Panc1 (cell line): Measurements from ENCODE around the gene ADGRG7. TPM values are rescaled to one million over a fixed set of nuclear protein-coding genes. Genes with fewer than 3 reads are reported as not detected.

Experiments
- ATAC-seq: fragments of 200-7000 bp; cut with Tn5 transposase; 2 replicates; pipeline ENCODE4 v1.9.1; 2020; ENCODE audit warnings: mild to moderate bottlenecking, moderate library complexity
- BruUV-seq: library from RNA; stranded (reverse); fragments of 400-500 nt; replicated peaks from 2 replicates; lab custom pipeline; 2021; lab: Mats Ljungman, UMichigan
- CTCF ChIA-PET: fragments of 300-600 bp; sonication (Branson Sonifier 250); formaldehyde crosslinking; loops from one replicate; lab custom pipeline; 2022; ENCODE audit warnings: antibody characterized with exemption; lab: Charles Lee
- POLR2A ChIA-PET: fragments of 300-600 bp; sonication (Branson Sonifier 250); formaldehyde crosslinking; loops from one replicate; lab custom pipeline; 2022; ENCODE audit warnings: antibody characterized with exemption; lab: Charles Lee
- DNase-seq: peaks from one replicate; pipeline ENCODE4 v3.0.0-alpha.2; 2010; ENCODE audit warnings: low read depth, low spot score
- H3K27ac ChIP-seq: 2 replicates; pipeline ENCODE4 v1.5.1; 2011; ENCODE audit warnings: mild to moderate bottlenecking, low read length, inconsistent platforms
- H3K27me3 ChIP-seq: fragments of 200-500 bp; sonication (Bioruptor generic); 2 replicates; pipeline ENCODE4 v1.6.0; 2014; ENCODE audit warnings: low read length, inconsistent platforms; ENCODE audit not compliant: control insufficient read depth, insufficient read depth
- H3K36me3 ChIP-seq: fragments of 200-500 bp; sonication (Bioruptor generic); 2 replicates; pipeline ENCODE4 v1.5.1; 2014; ENCODE audit warnings: inconsistent platforms, mild to moderate bottlenecking, low read length, moderate library complexity; ENCODE audit not compliant: control insufficient read depth, insufficient read depth
- H3K4me1 ChIP-seq: 2 replicates; pipeline ENCODE4 v1.5.1; 2011; ENCODE audit warnings: inconsistent platforms, mild to moderate bottlenecking, low read length, moderate library complexity; ENCODE audit not compliant: control insufficient read depth, insufficient read depth
- H3K4me3 ChIP-seq, 2 experiments: 2 replicates each; pipeline ENCODE4 v1.5.1; 2011 to 2012; ENCODE audit warnings: low read depth in 2 of 2, low read length in 2 of 2, mild to moderate bottlenecking in 2 of 2, inconsistent platforms in 1 of 2, moderate library complexity in 1 of 2
- H3K9me3 ChIP-seq: fragments of 200-500 bp; sonication (Bioruptor generic); 2 replicates; pipeline ENCODE4 v1.5.1; 2014; ENCODE audit warnings: low read depth, mild to moderate bottlenecking, inconsistent platforms, low read length, moderate library complexity; ENCODE audit not compliant: control insufficient read depth, insufficient read depth
- POLR2AphosphoS5 ChIP-seq: IDR thresholded peaks from 2 replicates; pipeline ENCODE4 v1.6.1; 2012; ENCODE audit warnings: mild to moderate bottlenecking, low read depth, low read length, moderate library complexity
- REST ChIP-seq, 2 experiments: IDR thresholded peaks; 2 replicates each; pipeline ENCODE4 v1.6.1; 2011 to 2012; ENCODE audit warnings: low read depth in 2 of 2, control low read depth in 1 of 2, low read length in 1 of 2, mild to moderate bottlenecking in 1 of 2, moderate library complexity in 1 of 2; ENCODE audit not compliant: insufficient read depth in 1 of 2
- SIN3A ChIP-seq: IDR thresholded peaks from 2 replicates; pipeline ENCODE4 v1.6.1; 2012; ENCODE audit warnings: low read depth, mild to moderate bottlenecking, low read length, moderate library complexity, borderline replicate concordance; ENCODE audit not compliant: insufficient read depth
- TCF7L2 ChIP-seq: IDR thresholded peaks from 2 replicates; pipeline ENCODE4 v1.6.1; 2011; ENCODE audit warnings: mild to moderate bottlenecking, low read depth, low read length, inconsistent platforms
- in situ Hi-C: cut with HindIII; loops from 2 replicates; pipeline ENCODE4 v1.10.0; 2016; ENCODE audit warnings: low sequenced_read_pairs, low pct_unique_long_range_greater_than_20kb
- intact Hi-C: fragments of 100-400 bp; cut with micrococcal nuclease; formaldehyde crosslinking; loops from one replicate; pipeline ENCODE4 v1.10.0; 2022; ENCODE audit not compliant: unreplicated experiment
- total RNA-seq: library from RNA; stranded (reverse); gene quantifications from one replicate; pipeline ENCODE4 v1.2.1, GENCODE V29; 2021; ENCODE audit not compliant: unreplicated experiment
- TF ChIP-seq, protein P1 (sequence below): fragments of 450-650 bp; IDR thresholded peaks from 2 replicates; pipeline ENCODE4 v1.5.1; 2017; ENCODE audit warnings: mild to moderate bottlenecking

Gene ADGRG7
- total RNA-seq, 1 experiment from 2014 or later = not detected

DNA sequence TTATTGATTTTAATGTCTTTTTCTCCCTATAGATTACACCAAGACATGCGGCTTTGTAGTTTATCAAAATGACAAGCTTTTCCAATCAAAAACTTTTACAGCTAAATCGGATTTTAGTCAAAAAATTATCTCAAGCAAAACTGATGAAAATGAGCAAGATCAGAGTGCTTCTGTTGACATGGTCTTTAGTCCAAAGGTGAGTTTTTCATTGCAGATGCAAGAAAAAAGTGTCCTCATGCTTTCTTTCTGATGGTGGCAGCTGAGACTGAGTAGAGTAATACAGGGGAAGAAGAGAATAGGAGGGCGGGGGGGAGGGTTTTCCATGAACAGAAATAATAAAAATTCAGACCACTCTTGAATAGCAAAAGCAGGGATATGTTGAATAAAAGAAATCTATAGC lies 36.5 kb downstream of the ADGRG7 start:
- Histone ChIP-seq H3K36me3 (no peaks in the 10 kb centered on the region), H3K27me3 (peaks cover 18% of the 10 kb centered on the region), H3K4me3 (no peak overlapping the region), H3K27ac (no peak overlapping the region), H3K9me3 (no peaks in the 10 kb centered on the region), H3K4me1 (no peaks in the 10 kb centered on the region)
- in situ Hi-C loops = no loop called here
- intact Hi-C loops = no loop called here
- ATAC-seq (no peak), DNase-seq (no peak)
- no TSS peak for BruUV-seq
- ChIA-PET POLR2A (interaction anchor here (0.5 kb wide), 1 partner anchor 242 kb away, joined by 8 read pairs; no protein-coding TSS in a partner anchor), CTCF (no interaction called here)
- TF ChIP-seq, protein P1, sequence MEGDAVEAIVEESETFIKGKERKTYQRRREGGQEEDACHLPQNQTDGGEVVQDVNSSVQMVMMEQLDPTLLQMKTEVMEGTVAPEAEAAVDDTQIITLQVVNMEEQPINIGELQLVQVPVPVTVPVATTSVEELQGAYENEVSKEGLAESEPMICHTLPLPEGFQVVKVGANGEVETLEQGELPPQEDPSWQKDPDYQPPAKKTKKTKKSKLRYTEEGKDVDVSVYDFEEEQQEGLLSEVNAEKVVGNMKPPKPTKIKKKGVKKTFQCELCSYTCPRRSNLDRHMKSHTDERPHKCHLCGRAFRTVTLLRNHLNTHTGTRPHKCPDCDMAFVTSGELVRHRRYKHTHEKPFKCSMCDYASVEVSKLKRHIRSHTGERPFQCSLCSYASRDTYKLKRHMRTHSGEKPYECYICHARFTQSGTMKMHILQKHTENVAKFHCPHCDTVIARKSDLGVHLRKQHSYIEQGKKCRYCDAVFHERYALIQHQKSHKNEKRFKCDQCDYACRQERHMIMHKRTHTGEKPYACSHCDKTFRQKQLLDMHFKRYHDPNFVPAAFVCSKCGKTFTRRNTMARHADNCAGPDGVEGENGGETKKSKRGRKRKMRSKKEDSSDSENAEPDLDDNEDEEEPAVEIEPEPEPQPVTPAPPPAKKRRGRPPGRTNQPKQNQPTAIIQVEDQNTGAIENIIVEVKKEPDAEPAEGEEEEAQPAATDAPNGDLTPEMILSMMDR = no peak
- no peak for TF ChIP-seq SIN3A
- TF ChIP-seq POLR2AphosphoS5 = no peak
- TF ChIP-seq REST (IDR thresholded peaks at IDR 0.05; ENCODE audit: insufficient read depth in 1 of 2, low read depth in 2 of 2, low read length in 1 of 2) = no peak
- no peak for TF ChIP-seq TCF7L2

DNA sequence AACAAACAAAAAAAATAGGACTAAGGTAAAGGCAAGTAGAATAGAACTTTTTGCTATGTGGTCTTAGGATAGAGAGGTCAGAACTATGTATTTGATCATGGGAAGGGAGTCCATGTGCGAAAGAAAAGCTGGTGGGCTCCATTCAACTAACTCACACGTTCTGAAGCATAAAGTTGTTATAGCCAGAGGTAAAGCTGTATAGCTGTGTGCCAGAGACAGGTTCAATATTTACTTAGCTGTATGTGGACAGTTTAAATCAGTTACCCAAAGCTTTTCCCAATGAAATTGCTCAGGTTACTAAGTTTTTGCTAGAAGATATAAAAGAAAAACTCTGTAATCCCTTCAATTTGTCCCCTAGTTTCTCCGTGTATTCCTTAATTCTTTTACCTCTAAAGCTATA lies 37.8 kb downstream of the ADGRG7 start:
- intact Hi-C loops = no loop called here
- Histone ChIP-seq H3K27ac (no peak overlapping the region), H3K36me3 (no peaks in the 10 kb centered on the region), H3K4me1 (no peaks in the 10 kb centered on the region), H3K4me3 (no peak overlapping the region), H3K9me3 (no peaks in the 10 kb centered on the region), H3K27me3 (peaks cover 16% of the 10 kb centered on the region)
- DNase-seq (no peak), ATAC-seq (no peak)
- in situ Hi-C loops = no loop called here
- ChIA-PET CTCF (no interaction called here), POLR2A (no interaction called here)
- BruUV-seq = no TSS peak
- TF ChIP-seq TCF7L2 = no peak
- no peak for TF ChIP-seq SIN3A
- no peak for TF ChIP-seq REST (IDR thresholded peaks at IDR 0.05; ENCODE audit: insufficient read depth in 1 of 2, low read depth in 2 of 2, low read length in 1 of 2)
- no peak for TF ChIP-seq POLR2AphosphoS5
- TF ChIP-seq, protein P1 = no peak
